Uterus (tissue), 4 donors: Measurements from ENCODE around the gene THAP11. TPM values are rescaled to one million over a fixed set of nuclear protein-coding genes. Genes with fewer than 3 reads are reported as not detected.

Experiments used
- DNase-seq, 2 donors: peaks; one replicate each; pipeline ENCODE4 v3.0.0-alpha.2; 2019 to 2020
- H3K27ac ChIP-seq, 2 donors: fragments of 200-600 bp; sonication (generic); 1 replicate in 1 of 2; 2 replicates in 1 of 2; pipeline ENCODE4 v1.5.1; 2016 to 2018
- H3K27me3 ChIP-seq, 2 donors: fragments of 200-600 bp; sonication (generic); one replicate each; pipeline ENCODE4 v1.5.1; 2018 to 2019; ENCODE audit warnings: control low read depth in 1 of 2
- H3K36me3 ChIP-seq, 2 donors: fragments of 200-600 bp; sonication (generic); one replicate each; pipeline ENCODE4 v1.5.1; 2019; ENCODE audit warnings: control low read depth in 1 of 2
- H3K4me1 ChIP-seq, 2 donors: fragments of 200-600 bp; sonication (generic); one replicate each; pipeline ENCODE4 v1.5.1; 2018 to 2019; ENCODE audit warnings: control low read depth in 1 of 2
- H3K4me3 ChIP-seq, 2 donors: fragments of 200-600 bp; sonication (generic); 1 replicate in 1 of 2; 2 replicates in 1 of 2; pipeline ENCODE4 v1.5.1; 2018 to 2019; ENCODE audit warnings: mild to moderate bottlenecking in 1 of 2
- H3K9me3 ChIP-seq, 2 donors: fragments of 200-600 bp; sonication (generic); one replicate each; pipeline ENCODE4 v1.5.1; 2019; ENCODE audit warnings: control low read depth in 1 of 2
- CTCF ChIP-seq, 4 experiments: fragments of 200-600 bp in 2 of 4; fragments of 450-650 bp in 2 of 4; sonication (generic) in 2 of 4; IDR thresholded peaks; one replicate each; pipeline ENCODE4 v1.5.1; 2016 to 2019; ENCODE audit warnings: antibody characterized with exemption in 4 of 4, mild to moderate bottlenecking in 2 of 4, moderate library complexity in 1 of 4
- POLR2A ChIP-seq, 2 donors: fragments of 450-650 bp; IDR thresholded peaks; one replicate each; pipeline ENCODE4 v1.6.1; 2016; ENCODE audit warnings: antibody characterized with exemption in 2 of 2, mild to moderate bottlenecking in 1 of 2, moderate library complexity in 1 of 2
- intact Hi-C: fragments of 100-400 bp; cut with DNase I; formaldehyde crosslinking; loops from one replicate; pipeline ENCODE4 v1.15.1; 2023; ENCODE audit warnings: low total_unique reads
- total RNA-seq, 4 donors: library from RNA; depleted of rRNA in 3 of 4; stranded (reverse); fragments of >200 nt in 3 of 4; gene quantifications; one replicate each; pipeline versions ENCODE4 v1.1.0 to v1.2.4, GENCODE V29; 2014 to 2023
- donor health status: DM: yes; HTN: yes; CAD: no.

THAP11 gene
- 100 to 1,000 TPM in 1 of 4 donors, 10 to 100 TPM in 3; 43.3 to 105 (median 57.6) TPM for total RNA-seq

GRCh38 chr16:67841816-67842508, at the start of gene THAP11:
Gene THAP11, plus strand, starts transcription at chr16:67842320. Its CDS starts 235 bp downstream, at chr16:67842555.
- H3K4me1 ChIP-seq: peaks cover 6 to 14% of the 10 kb centered on the region in 2 donors
- peak; percentile 93 to 96 for DNase-seq
- peak; percentile 21 to 79 for TF ChIP-seq POLR2A (IDR thresholded peaks at IDR 0.05)
- TF ChIP-seq CTCF (IDR thresholded peaks at IDR 0.05): peak; percentile 84 to 95 (median 94)
- intact Hi-C loops: no loop called here
- H3K36me3 ChIP-seq: no peaks in the 10 kb centered on the region
- H3K27me3 ChIP-seq: no peaks in the 10 kb centered on the region
- no peaks in the 10 kb centered on the region for H3K9me3 ChIP-seq
- H3K27ac ChIP-seq: peak within 1 kb of the TSS; percentile 99 to 100
- peak within 1 kb of the TSS; percentile 79 to 91 for H3K4me3 ChIP-seq

GRCh38 chr16:67796099-67796718, 45.9 kb upstream of the THAP11 start:
- Histone ChIP-seq H3K9me3 (no peaks in the 10 kb centered on the region), H3K27ac (no peak overlapping the region), H3K36me3 (no peaks in the 10 kb centered on the region), H3K4me1 (no peaks in the 10 kb centered on the region), H3K4me3 (no peak overlapping the region), H3K27me3 (no peaks in the 10 kb centered on the region)
- DNase-seq: no peak
- intact Hi-C loops: no loop called here
- TF ChIP-seq POLR2A (IDR thresholded peaks at IDR 0.05) (no peak), CTCF (IDR thresholded peaks at IDR 0.05) (no peak)

GRCh38 chr16:67800338-67800926, 41.7 kb upstream of the THAP11 start:
- no peak for DNase-seq
- no peaks in the 10 kb centered on the region for H3K4me1 ChIP-seq
- no peaks in the 10 kb centered on the region for H3K27me3 ChIP-seq
- no peak for TF ChIP-seq POLR2A (IDR thresholded peaks at IDR 0.05)
- no peak for TF ChIP-seq CTCF (IDR thresholded peaks at IDR 0.05)
- no peaks in the 10 kb centered on the region for H3K9me3 ChIP-seq
- H3K4me3 ChIP-seq: no peak overlapping the region
- H3K36me3 ChIP-seq: no peaks in the 10 kb centered on the region
- H3K27ac ChIP-seq: no peak overlapping the region
- intact Hi-C loops: no loop called here

GRCh38 chr16:67801241-67801640, 40.9 kb upstream of the THAP11 start:
- Histone ChIP-seq H3K4me3 (no peak overlapping the region), H3K4me1 (no peaks in the 10 kb centered on the region), H3K9me3 (no peaks in the 10 kb centered on the region), H3K27ac (no peak overlapping the region), H3K36me3 (no peaks in the 10 kb centered on the region), H3K27me3 (no peaks in the 10 kb centered on the region)
- no peak for TF ChIP-seq CTCF (IDR thresholded peaks at IDR 0.05)
- no peak for TF ChIP-seq POLR2A (IDR thresholded peaks at IDR 0.05)
- intact Hi-C loops: no loop called here
- no peak for DNase-seq

GRCh38 chr16:67801883-67802282, 40.2 kb upstream of the THAP11 start:
- Histone ChIP-seq H3K27ac (no peak overlapping the region), H3K4me3 (no peak overlapping the region), H3K9me3 (no peaks in the 10 kb centered on the region), H3K27me3 (no peaks in the 10 kb centered on the region), H3K4me1 (no peaks in the 10 kb centered on the region), H3K36me3 (no peaks in the 10 kb centered on the region)
- intact Hi-C loops: no loop called here
- no peak for TF ChIP-seq POLR2A (IDR thresholded peaks at IDR 0.05)
- no peak for TF ChIP-seq CTCF (IDR thresholded peaks at IDR 0.05)
- no peak for DNase-seq
